ENCODE results near the gene DEK.

GRCh38 chr6:18192026-18192425, 72.3 kb downstream of the DEK start:
- TF ChIP-seq SUZ12 (IDR thresholded peaks at IDR 0.05; ENCODE audit: extremely low read depth, insufficient read depth, insufficient read length) (no peak), YY1 (IDR thresholded peaks at IDR 0.05; ENCODE audit: insufficient read depth, insufficient read length) (no peak), ZNF274 (IDR thresholded peaks at IDR 0.05; ENCODE audit: low read depth, low read length) (no peak)

Data from NT2/D1 (cell line).